Neural progenitor cell (in vitro differentiated cells): Measurements from ENCODE around the gene ZCCHC14. TPM values are rescaled to one million over a fixed set of nuclear protein-coding genes. Genes with fewer than 3 reads are reported as not detected.
"Not testable (repeated sequence)": the region's sequence is repeated elsewhere in the genome, so short reads cannot be mapped to it uniquely, and the experiment has no call there.

Source experiments
- DNase-seq: peaks from one replicate; pipeline ENCODE4 v3.0.0-alpha.2; 2016; ENCODE audit warnings: low spot score
- H2AFZ ChIP-seq: fragments of 200-600 bp; sonication (generic); replicated peaks from 2 replicates; pipeline ENCODE4 v1.6.1; 2016; ENCODE audit warnings: antibody characterized with exemption
- H3F3A ChIP-seq: fragments of 200-600 bp; sonication (generic); 2 replicates; pipeline ENCODE4 v1.6.1; 2016; ENCODE audit warnings: antibody characterized with exemption, low read depth
- H3K27ac ChIP-seq: fragments of 200-600 bp; sonication (generic); 2 replicates; pipeline ENCODE4 v1.5.1; 2016; ENCODE audit warnings: mild to moderate bottlenecking
- H3K27me3 ChIP-seq: fragments of 200-600 bp; sonication (generic); 2 replicates; pipeline ENCODE4 v1.6.1; 2016; ENCODE audit warnings: mild to moderate bottlenecking, moderate library complexity
- H3K36me3 ChIP-seq: fragments of 200-600 bp; sonication (generic); 2 replicates; pipeline ENCODE4 v1.5.1; 2016
- H3K4me1 ChIP-seq: fragments of 200-600 bp; sonication (generic); 2 replicates; pipeline ENCODE4 v1.6.1; 2016; ENCODE audit warnings: mixed run types
- H3K4me2 ChIP-seq: fragments of 200-600 bp; sonication (generic); 2 replicates; pipeline ENCODE4 v1.6.1; 2016
- H3K4me3 ChIP-seq: fragments of 200-600 bp; sonication (generic); 2 replicates; pipeline ENCODE4 v1.5.1; 2016
- H3K79me2 ChIP-seq: fragments of 200-600 bp; sonication (generic); 2 replicates; pipeline ENCODE4 v1.6.1; 2016; ENCODE audit warnings: low read depth
- H3K9ac ChIP-seq: fragments of 200-600 bp; sonication (generic); 2 replicates; pipeline ENCODE4 v1.6.1; 2016
- H3K9me3 ChIP-seq: fragments of 200-600 bp; sonication (generic); 2 replicates; pipeline ENCODE4 v1.5.1; 2016; ENCODE audit warnings: low read depth
- H4K20me1 ChIP-seq: fragments of 200-600 bp; sonication (generic); 2 replicates; pipeline ENCODE4 v1.6.1; 2016; ENCODE audit warnings: low read depth
- H3K27ac Mint-ChIP-seq: 3 replicates; pipeline ENCODE4 v1.8.0; 2021; ENCODE audit warnings: mixed read lengths
- H3K27me3 Mint-ChIP-seq: 2 replicates; pipeline ENCODE4 v1.8.0; 2022; ENCODE audit warnings: low read depth, mild to moderate bottlenecking, inconsistent platforms, moderate library complexity, mixed read lengths; ENCODE audit not compliant: insufficient read depth
- H3K36me3 Mint-ChIP-seq: 3 replicates; pipeline ENCODE4 v1.8.0; 2021; ENCODE audit warnings: mixed read lengths
- H3K4me1 Mint-ChIP-seq: 3 replicates; pipeline ENCODE4 v1.8.0; 2021; ENCODE audit warnings: mixed read lengths
- H3K4me3 Mint-ChIP-seq: 3 replicates; pipeline ENCODE4 v1.8.0; 2021; ENCODE audit warnings: mild to moderate bottlenecking, moderate library complexity, mixed read lengths
- H3K9me3 Mint-ChIP-seq: 3 replicates; pipeline ENCODE4 v1.8.0; 2020; ENCODE audit warnings: mixed read lengths
- EZH2 ChIP-seq: fragments of 200-600 bp; sonication (generic); IDR thresholded peaks from 2 replicates; pipeline ENCODE4 v1.6.1; 2017; ENCODE audit warnings: antibody characterized with exemption, mild to moderate bottlenecking, moderate library complexity
- EZH2phosphoT487 ChIP-seq: fragments of 200-600 bp; sonication (generic); IDR thresholded peaks from 2 replicates; pipeline ENCODE4 v1.6.1; 2017; ENCODE audit warnings: antibody characterized with exemption
- total RNA-seq: library from RNA; depleted of rRNA; stranded (reverse); fragments of >200 nt; gene quantifications from 2 replicates; pipeline ENCODE4 v1.2.3, GENCODE V29; 2015; ENCODE audit warnings: low replicate concordance
- TF ChIP-seq, protein P1 (sequence below): fragments of 200-600 bp; sonication (generic); IDR thresholded peaks from 2 replicates; pipeline ENCODE4 v1.5.1; 2017; ENCODE audit warnings: antibody characterized with exemption, mild to moderate bottlenecking

Gene ZCCHC14
- total RNA-seq, 1 donor from 2014 or later, result 10.3 TPM

DNA sequence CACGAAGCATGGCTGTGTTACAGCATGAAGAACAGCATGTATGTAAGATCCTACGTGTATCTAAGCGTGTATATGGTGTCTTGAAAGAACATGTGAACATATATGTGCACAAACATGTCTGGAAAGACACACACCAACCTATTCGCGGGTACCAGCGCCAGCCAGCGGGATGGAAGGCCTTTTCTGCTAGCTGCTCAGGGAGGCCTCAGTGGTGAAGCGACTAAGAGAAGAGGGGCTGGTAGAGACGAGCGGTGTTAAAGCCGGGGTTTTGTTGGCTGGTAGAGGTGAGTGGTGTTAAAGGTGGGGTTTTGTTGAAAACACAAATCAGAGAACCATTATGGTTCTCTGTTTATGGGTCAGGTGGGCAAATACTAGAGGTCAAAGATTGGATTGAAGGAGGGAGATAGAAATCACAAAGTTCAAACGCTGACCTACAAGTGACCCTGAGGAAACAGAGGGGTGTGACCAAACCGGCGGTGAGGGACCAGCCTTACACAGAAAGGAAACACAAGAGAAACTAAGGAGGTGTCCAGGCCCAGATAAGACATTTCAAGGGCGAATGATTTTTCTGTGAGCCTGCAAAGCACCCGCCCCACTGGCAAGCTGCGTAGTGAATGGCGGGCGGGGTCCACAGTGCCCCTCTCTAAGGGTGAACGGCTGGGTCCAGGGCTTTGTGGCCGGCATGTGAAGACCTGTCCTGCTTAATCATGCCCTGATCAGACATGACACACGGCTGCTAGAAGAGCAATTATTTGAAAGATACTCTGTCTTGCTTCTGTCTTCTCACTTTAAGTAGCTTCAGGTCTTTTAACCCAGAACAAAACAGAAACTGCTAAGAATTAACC is 8.1 kb downstream of the ZCCHC14 start:
- Mint-ChIP-seq H3K4me1 (peaks cover 31% of the 10 kb centered on the region), H3K36me3 (peaks cover 13% of the 10 kb centered on the region), H3K27ac (no peak overlapping the region), H3K4me3 (no peak overlapping the region), H3K9me3 (no peaks in the 10 kb centered on the region), H3K27me3 (no peaks in the 10 kb centered on the region)
- no peaks in the 10 kb centered on the region for H3K27me3 ChIP-seq
- TF ChIP-seq EZH2phosphoT487 (no peak), EZH2 (no peak)
- TF ChIP-seq, protein P1, sequence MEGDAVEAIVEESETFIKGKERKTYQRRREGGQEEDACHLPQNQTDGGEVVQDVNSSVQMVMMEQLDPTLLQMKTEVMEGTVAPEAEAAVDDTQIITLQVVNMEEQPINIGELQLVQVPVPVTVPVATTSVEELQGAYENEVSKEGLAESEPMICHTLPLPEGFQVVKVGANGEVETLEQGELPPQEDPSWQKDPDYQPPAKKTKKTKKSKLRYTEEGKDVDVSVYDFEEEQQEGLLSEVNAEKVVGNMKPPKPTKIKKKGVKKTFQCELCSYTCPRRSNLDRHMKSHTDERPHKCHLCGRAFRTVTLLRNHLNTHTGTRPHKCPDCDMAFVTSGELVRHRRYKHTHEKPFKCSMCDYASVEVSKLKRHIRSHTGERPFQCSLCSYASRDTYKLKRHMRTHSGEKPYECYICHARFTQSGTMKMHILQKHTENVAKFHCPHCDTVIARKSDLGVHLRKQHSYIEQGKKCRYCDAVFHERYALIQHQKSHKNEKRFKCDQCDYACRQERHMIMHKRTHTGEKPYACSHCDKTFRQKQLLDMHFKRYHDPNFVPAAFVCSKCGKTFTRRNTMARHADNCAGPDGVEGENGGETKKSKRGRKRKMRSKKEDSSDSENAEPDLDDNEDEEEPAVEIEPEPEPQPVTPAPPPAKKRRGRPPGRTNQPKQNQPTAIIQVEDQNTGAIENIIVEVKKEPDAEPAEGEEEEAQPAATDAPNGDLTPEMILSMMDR, result no peak
- H3K36me3 ChIP-seq, result no peaks in the 10 kb centered on the region
- H3K4me1 ChIP-seq, result peaks cover 9% of the 10 kb centered on the region
- H3K27ac ChIP-seq, result no peak overlapping the region
- H3K9me3 ChIP-seq, result no peaks in the 10 kb centered on the region
- no peak for DNase-seq
- peaks cover 96% of the 10 kb centered on the region for H4K20me1 ChIP-seq
- H2AFZ ChIP-seq, result no peak overlapping the region
- H3K4me2 ChIP-seq, result no peak overlapping the region
- H3K9ac ChIP-seq, result no peak overlapping the region
- no peak overlapping the region for H3K4me3 ChIP-seq
- peaks cover 11% of the 10 kb centered on the region for H3F3A ChIP-seq
- H3K79me2 ChIP-seq, result peaks cover 97% of the 10 kb centered on the region

DNA sequence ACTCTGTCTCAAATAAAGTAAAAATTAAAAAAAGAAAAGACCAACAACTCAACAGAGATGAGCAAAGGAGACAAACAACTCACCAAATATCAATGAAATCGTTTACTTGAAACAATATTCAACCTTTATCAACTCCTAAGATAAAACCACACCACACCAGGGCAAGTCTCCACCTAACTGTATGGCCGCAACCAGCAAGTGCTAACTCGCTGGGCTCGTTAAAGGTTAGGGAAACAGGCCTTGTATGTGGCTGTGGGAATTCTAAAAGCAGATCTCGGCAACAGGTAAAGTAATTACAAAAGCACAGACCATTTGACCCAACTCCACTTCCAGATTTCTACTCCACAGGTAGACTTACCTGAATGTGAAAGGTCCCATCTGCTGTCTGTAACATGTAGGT is 9.3 kb downstream of the ZCCHC14 start:
- Histone ChIP-seq H3K36me3 (no peaks in the 10 kb centered on the region), H4K20me1 (peaks cover 84% of the 10 kb centered on the region), H3K4me1 (peaks cover 8% of the 10 kb centered on the region), H3K4me3 (no peak overlapping the region), H3K9me3 (no peaks in the 10 kb centered on the region), H3K27ac (no peak overlapping the region), H2AFZ (no peak overlapping the region), H3K27me3 (no peaks in the 10 kb centered on the region), H3F3A (peaks cover 11% of the 10 kb centered on the region), H3K9ac (no peak overlapping the region), H3K79me2 (peaks cover 97% of the 10 kb centered on the region), H3K4me2 (no peak overlapping the region)
- H3K4me1 Mint-ChIP-seq, result peaks cover 21% of the 10 kb centered on the region
- H3K36me3 Mint-ChIP-seq, result peaks cover 17% of the 10 kb centered on the region
- no peak overlapping the region for H3K4me3 Mint-ChIP-seq
- no peaks in the 10 kb centered on the region for H3K27me3 Mint-ChIP-seq
- TF ChIP-seq, protein P1, result no peak
- TF ChIP-seq EZH2 (no peak), EZH2phosphoT487 (no peak)
- no peaks in the 10 kb centered on the region for H3K9me3 Mint-ChIP-seq
- no peak overlapping the region for H3K27ac Mint-ChIP-seq
- no peak for DNase-seq

DNA sequence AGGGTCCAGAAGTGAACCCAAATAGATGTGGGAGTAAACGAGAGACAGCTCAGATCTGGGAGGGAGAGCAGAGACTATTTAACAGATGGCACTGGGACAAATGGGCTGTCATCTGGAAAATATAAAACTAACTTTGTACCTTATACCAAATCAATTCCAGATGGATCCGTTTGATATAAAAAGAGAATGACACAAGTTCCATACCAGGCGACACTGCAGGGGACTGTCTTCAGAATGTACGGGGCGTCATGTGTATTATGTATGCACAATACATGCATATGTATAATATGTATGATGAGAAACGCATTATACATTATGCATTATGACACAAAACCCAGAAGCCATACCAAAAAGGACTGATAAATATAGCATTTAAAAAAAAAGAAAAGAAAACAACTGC is 10.2 kb downstream of the ZCCHC14 start:
- not testable (repeated sequence) for H3K4me1 ChIP-seq, H3K27ac Mint-ChIP-seq, H3K27me3 Mint-ChIP-seq, H3K36me3 ChIP-seq, H3K27me3 ChIP-seq, H3K9me3 Mint-ChIP-seq, H2AFZ ChIP-seq, DNase-seq, H3K4me3 Mint-ChIP-seq, H3K27ac ChIP-seq, H3K9me3 ChIP-seq, H3F3A ChIP-seq, H3K9ac ChIP-seq, H3K4me3 ChIP-seq, H3K4me2 ChIP-seq
- peaks cover 17% of the 10 kb centered on the region for H3K36me3 Mint-ChIP-seq
- Histone ChIP-seq H3K79me2 (peaks cover 96% of the 10 kb centered on the region), H4K20me1 (peaks cover 82% of the 10 kb centered on the region)
- H3K4me1 Mint-ChIP-seq, result peaks cover 19% of the 10 kb centered on the region

DNA sequence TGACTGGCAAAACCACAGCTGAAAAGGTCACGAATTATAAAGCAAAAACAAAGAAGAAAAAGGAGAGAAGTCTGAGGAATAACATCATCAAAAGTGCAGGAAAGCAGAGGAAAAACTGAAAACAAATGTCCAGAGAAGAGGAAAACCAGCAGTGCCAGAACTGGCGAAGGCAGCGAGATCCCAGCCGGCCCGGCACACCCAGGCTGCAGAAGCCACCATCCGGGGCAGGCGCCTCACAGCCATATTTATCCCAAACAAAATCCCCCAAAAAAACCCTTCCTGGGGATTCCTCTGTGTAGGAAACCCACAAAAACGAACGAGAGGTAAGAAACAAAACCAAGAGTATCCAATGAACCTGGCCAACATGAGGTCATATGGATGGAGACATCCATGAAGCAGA is 10.6 kb downstream of the ZCCHC14 start:
- Histone ChIP-seq H3K9ac (no peak overlapping the region), H3K4me2 (no peak overlapping the region), H4K20me1 (peaks cover 82% of the 10 kb centered on the region), H3K27ac (no peak overlapping the region), H3K36me3 (no peaks in the 10 kb centered on the region), H3K4me1 (peaks cover 2% of the 10 kb centered on the region), H3K4me3 (no peak overlapping the region), H3K9me3 (no peaks in the 10 kb centered on the region), H3K79me2 (peaks cover 96% of the 10 kb centered on the region), H2AFZ (no peak overlapping the region), H3K27me3 (no peaks in the 10 kb centered on the region), H3F3A (peaks cover 5% of the 10 kb centered on the region)
- TF ChIP-seq EZH2 (no peak), EZH2phosphoT487 (no peak)
- TF ChIP-seq, protein P1, result no peak
- no peak for DNase-seq
- Mint-ChIP-seq H3K27me3 (no peaks in the 10 kb centered on the region), H3K27ac (no peak overlapping the region), H3K4me1 (peaks cover 15% of the 10 kb centered on the region), H3K36me3 (peaks cover 17% of the 10 kb centered on the region), H3K9me3 (no peaks in the 10 kb centered on the region), H3K4me3 (no peak overlapping the region)

DNA sequence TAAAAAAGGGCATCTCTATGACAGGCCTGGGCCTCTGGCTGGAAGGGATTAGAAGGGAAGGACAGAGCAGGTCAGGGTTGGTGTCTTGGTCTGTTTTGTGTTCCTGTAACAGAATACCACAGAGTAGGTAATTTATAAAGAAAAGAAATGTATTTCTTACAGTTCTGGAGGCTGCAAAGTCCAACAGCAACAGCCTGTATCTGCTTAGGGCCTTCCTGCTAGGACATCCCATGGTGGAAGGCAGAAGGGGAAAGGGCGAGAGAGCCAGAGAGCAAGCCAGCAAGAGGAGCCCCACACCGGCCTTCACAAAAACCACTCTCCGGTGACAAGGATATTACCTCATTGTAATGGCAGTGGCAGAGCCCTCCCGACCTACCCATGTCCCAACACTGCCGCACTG is 11.1 kb downstream of the ZCCHC14 start:
- peaks cover 77% of the 10 kb centered on the region for H4K20me1 ChIP-seq
- peaks cover 96% of the 10 kb centered on the region for H3K79me2 ChIP-seq
- not testable (repeated sequence) for H3K36me3 ChIP-seq, H3K27ac Mint-ChIP-seq, H3K27me3 Mint-ChIP-seq, H3K9ac ChIP-seq, H3F3A ChIP-seq, H2AFZ ChIP-seq, H3K27me3 ChIP-seq, H3K4me1 ChIP-seq, H3K4me2 ChIP-seq, H3K9me3 Mint-ChIP-seq, H3K4me3 Mint-ChIP-seq, H3K4me3 ChIP-seq, H3K27ac ChIP-seq, H3K9me3 ChIP-seq, DNase-seq
- H3K4me1 Mint-ChIP-seq, result peaks cover 10% of the 10 kb centered on the region
- peaks cover 17% of the 10 kb centered on the region for H3K36me3 Mint-ChIP-seq
